ENCODE measurements around the gene CTNNB1.
A peak's percentile ranks its signal among the peaks of the same experiment; 100 is the strongest.

Gene CTNNB1

GRCh38 chr3:41193794-41194539 is 5.3 kb upstream of the CTNNB1 start:
- no peak for DNase-seq

- no peak for DNase-seq
Observed at GRCh38 chr3:41194701-41195100, 4.6 kb upstream of the CTNNB1 start.

DNA sequence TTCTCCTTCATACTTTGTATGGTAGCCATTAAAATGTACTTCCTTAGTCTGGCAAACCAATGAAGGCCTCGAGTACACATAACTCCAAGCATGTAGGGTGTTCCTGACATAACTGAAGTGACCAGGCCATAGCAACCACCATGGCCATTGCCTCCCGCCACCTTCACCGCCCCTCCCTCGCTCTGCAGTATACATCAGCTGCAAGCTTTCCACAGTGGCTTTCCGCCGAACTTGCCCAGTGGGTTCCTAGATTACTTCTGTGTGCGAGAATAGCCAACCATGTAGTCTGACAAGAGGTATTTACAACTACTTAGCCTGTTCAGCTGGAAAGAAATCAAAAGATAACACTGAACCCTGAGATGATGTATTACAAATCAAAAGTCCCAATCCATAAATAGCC is 3.4 kb upstream of the CTNNB1 start:
- no peak for DNase-seq

DNA sequence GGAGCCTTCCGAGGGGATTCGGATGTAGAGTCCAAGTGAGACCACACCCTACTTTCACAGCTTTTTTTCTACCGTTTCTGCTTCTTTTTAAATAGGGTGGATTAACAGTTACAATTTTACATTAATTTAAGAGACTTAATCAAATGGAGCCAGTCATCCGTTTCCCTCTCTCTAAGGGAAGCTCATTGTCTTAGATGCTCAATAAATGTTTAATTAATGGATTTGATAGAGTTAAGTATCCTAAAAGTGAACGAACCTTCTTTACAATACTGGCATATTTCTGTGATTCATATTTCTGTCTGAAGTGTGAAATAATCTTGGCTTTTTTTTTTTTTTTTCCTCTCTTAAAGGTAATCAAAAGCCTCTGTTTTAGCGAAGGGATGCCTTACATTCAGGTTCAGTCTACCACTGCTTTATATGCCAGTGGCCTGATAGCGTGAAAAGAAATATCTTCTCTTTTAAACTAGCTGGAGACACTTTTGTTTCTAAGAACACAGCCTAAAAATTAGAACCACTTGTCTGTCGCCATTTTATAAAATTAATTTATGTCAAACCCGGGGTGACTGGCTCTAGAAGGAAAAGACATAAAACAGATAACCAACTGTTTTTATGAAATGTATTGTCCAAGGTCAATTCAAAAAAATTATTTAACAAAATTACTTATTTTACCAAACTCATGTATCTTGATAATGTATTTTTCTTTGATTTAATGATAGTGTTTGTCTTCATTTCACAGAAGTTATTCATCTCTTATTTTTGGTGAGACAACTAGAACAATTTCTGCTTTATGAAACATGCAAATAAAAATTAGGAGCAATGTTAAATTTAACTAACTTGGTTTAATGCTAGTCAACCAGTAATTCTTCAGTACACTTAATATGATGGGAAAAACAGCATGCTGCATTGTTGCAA is 2.5 kb upstream of the CTNNB1 start:
- DNase-seq: no peak

DNA sequence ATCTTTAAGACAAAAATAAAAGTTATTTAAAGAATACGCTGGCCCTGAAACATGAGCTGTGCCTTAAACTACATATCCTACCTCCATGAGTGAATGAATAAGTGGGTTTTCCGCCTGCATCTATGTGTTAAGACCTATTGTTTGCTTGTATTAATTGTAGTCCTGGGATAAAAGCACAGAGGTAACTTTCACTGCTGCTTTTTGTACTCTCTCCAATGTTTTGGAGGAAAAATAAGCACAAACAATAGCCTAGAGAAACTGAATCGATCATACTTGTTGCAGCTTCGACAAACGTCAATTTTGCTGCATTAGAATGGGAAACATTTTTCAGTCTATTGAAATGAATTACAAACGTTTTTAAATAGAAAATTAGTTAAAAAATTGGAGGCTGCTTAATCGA is 1.3 kb upstream of the CTNNB1 start:
- no peak for DNase-seq

- peak in 1 of 2 experiments; percentile 27 for DNase-seq
Observed at GRCh38 chr3:41198526-41198925, 779 bp upstream of the CTNNB1 start.

DNA sequence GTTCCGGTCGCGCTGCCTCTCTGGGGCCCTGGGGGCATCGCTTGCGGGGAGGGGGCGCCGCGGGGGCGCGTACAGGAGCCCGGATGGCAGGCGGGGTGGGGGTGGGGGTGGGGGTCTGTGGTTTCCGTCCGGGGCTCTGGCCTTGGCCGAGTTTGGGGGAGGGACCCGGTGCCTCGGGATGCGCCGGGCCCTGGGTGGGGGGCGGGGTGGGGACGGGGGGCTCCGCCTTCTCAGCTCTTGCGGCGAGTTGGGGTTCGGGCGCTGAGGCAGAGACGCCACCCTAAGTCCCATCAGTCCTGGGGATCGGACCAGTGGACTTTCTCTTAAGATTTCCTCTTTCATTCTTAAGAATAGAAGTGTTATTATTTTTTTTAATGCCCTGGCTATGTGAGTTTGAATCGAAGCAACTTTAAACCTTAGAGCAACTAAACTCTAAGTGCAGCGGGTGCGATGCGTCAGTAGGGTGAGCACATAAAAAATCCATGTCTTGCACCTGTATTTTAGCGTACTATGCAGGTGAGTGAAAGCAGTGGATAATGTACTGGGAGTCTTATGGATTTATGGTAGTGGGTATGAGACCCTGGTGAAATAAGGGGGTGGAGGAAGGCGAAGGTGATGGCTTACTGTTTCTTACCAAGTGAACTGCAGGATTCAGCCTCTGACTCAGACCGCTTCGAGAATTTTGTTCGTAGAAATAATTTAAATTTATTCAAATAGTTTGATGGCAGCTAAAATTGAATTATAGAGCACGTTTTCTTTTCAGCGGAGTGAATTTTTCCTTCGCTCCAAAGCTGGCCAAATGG is 762 bp downstream of the CTNNB1 start:
- DNase-seq: no peak

DNA sequence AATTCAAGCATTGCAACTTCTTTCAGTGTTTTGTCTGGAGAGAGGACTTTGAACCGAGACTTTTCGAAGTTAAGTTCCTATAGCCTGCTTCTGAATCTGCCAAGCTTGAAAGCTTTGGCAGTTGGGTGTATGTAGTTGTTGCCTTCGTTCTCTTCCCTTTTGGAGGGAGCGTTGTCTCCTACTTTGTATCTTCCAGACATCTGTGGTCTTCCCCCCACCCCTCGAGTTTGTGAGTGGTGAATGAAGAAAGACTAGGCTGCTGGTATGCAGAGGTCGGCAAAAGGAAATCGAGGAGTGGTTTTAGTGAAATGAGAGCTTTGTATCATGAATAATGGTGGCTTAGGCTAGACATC is 1.3 kb downstream of the CTNNB1 start:
- DNase-seq: no peak

DNA sequence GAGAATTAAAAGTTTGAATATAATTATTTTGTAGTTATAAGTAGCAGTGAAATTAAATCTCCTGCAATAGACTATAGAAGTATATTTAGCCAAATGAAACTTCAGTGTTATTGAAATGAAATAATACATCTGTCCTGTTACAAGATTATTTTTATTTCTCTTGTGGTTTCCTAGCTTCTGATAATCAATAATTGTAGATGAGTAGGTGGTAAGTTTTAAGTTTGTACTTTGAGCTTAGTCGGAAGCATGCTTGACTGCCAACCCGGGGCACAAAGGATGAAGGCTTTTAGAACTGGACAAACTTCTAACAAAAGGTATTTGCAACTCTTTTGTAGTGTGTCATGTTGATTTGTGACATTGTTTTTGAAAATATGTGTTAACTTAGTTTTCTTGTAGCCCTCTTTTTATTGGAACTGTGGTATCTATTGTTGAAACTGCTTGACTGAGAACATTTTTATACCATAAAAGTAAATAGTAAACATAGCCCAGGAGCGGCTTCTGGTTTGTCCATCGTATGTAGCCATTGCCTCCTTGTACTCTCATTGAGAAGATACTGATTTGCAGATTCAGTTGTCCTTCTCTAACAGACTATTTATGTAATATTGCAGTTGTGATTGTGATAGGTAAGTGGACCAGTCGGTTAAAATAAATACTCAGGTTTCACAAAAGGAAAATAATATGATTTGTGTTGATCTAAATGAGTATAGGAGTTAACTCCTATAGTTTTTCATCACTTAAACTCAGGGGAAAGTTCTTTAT is 2.9 kb downstream of the CTNNB1 start:
- no peak for DNase-seq

DNA sequence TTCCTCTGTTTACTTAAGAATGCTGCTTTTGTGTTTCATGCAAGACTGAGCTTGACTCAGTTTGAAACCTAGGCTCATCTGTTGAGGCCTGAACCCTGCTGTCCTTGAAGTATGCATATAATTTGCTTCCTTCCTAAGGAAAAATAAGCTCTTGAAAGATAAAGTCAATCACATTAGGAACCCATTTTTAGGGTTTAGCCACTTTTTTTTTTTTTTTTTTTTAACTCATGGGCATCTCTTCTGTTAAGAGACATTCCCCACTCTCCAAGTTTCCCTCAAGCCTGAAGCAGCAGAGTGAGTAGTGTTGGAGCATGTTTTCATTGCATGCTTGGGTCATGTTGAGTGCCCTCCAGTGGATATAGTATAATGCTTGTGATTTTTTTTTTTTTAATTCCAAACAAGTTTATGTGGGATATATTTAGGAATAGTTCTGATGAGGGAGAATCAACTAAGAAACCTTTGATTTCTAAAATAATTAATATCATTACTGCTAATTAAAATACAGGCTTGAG is 3.6 kb downstream of the CTNNB1 start:
- DNase-seq: peak in 1 of 2 experiments; percentile 31

- no peak for DNase-seq
Observed at GRCh38 chr3:41204369-41204768, 5.1 kb downstream of the CTNNB1 start.

DNA sequence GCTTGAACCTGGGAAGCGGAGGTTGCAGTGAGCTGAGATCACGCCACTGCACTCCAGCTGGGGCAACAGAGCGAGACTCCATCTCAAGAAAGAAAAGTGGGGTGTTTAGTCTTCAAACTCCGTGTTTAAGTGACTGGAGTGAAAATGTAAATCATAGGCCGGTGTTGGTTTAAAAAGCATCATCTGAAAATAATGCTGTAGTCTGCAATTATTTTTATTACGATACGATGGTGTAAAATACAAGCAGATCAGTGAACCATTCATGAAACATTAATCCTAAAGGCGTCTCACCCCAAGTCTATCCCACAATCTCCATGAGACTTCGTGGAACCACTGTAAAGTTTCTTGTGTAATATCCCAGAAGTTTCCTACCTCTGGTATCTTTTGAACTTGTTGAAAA is 6.3 kb downstream of the CTNNB1 start:
- no peak for DNase-seq

- DNase-seq: no peak
Observed at GRCh38 chr3:41207355-41207754, 8.1 kb downstream of the CTNNB1 start.

- no peak for DNase-seq
Observed at GRCh38 chr3:41208507-41209220, 9.4 kb downstream of the CTNNB1 start.

GRCh38 chr3:41209646-41210045 is 10.3 kb downstream of the CTNNB1 start:
- DNase-seq: no peak

GRCh38 chr3:41210966-41211365 is 11.7 kb downstream of the CTNNB1 start:
- DNase-seq: no peak

GRCh38 chr3:41212088-41212487 is 12.8 kb downstream of the CTNNB1 start:
- no peak for DNase-seq

DNA sequence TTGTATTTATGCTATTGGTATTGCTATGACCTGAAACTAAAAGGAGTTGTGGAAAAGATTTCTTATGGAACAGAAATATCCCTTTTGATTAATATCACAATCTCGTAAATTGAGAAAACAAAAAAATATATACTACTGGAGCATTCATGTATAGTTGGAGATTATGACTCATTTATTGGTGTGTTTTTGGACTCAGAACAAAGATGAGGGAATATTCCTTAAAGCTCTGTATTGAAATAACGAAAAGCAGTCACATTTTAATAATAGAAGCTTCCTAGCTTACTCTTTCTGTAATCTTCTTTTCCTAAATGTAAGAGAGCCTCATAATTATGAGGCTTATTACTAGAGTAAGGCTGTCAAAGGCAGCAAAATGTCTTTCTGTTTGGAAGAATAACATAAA is 14.3 kb downstream of the CTNNB1 start:
- DNase-seq: no peak

GRCh38 chr3:41216422-41216821 is 17.1 kb downstream of the CTNNB1 start:
- DNase-seq: no peak

DNA sequence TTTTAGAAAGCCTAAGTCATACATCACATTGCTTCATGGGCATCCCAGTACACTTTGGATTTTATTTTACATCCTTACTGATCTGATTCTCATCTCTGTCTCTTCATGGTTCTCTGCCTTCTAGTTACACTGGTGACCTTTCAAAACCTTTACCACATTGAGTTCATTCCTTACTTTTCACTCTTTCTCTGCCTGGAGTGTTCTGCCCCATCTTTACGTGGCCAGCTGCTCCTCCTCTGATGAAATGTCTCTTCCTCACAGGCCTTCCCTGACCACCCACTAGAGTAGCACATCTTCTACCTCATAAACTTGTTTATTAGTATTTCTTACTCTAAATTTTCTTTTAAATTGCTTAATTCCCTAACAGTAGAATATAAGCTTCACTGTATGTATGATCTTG is 17.7 kb downstream of the CTNNB1 start:
- no peak for DNase-seq

DNA sequence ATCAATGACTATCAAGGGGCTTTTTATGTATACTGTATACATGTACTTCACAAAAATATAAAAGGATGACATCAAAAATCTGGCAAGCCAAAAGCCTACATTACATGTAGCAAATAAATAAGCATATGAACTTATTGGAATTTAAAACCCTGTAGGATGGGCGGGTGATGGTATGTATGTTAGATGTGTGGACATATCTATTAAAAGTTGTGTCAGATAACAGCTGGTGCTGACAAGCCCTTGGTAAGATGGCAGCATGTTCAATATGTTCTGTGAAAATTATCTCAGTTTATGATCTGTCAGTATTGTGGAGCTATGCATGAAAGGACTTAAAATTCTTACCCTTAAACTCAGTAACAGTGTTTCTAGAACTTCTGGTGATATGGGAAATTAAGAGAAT is 20.1 kb downstream of the CTNNB1 start:
- no peak for DNase-seq

Data from cerebellar nuclear complex (tissue), 1 donor.